Prostate gland (tissue), 2 donors: ENCODE measurements around the gene FHDC1.

Experiments
- CTCF ChIP-seq, 4 experiments: fragments of 200-600 bp in 2 of 4; fragments of 450-650 bp in 2 of 4; sonication (generic) in 2 of 4; IDR thresholded peaks; 1 replicate in 3 of 4; 2 replicates in 1 of 4; pipeline ENCODE4 v1.5.1; 2016 to 2019; ENCODE audit warnings: antibody characterized with exemption in 4 of 4, mild to moderate bottlenecking in 2 of 4, moderate library complexity in 2 of 4
- POLR2A ChIP-seq: fragments of 450-650 bp; IDR thresholded peaks from one replicate; pipeline ENCODE4 v1.6.1; 2016; ENCODE audit warnings: antibody characterized with exemption, mild to moderate bottlenecking

- TF ChIP-seq POLR2A (no peak), CTCF (IDR thresholded peaks at IDR 0.05) (no peak)
Measured at GRCh38 chr4:153005899-153006381, 69.8 kb downstream of the FHDC1 start.
